Heart left ventricle (tissue), 13 donors: ENCODE measurements around the gene LRMDA.

Experiments used
- CTCF ChIP-seq, 12 donors: fragments of 200-600 bp; sonication (generic) in 4 of 12; IDR thresholded peaks; one replicate each; pipeline versions ENCODE4 v1.5.0 to v1.8.0; 2018 to 2022; ENCODE audit warnings: antibody characterized with exemption in 12 of 12, mild to moderate bottlenecking in 5 of 12
- POLR2A ChIP-seq, 2 donors: fragments of 450-650 bp; IDR thresholded peaks; one replicate each; pipeline ENCODE4 v1.6.1; 2017; ENCODE audit warnings: antibody characterized with exemption in 2 of 2, mild to moderate bottlenecking in 2 of 2, moderate library complexity in 2 of 2
- donor health status: ischemic (EF 13 %, LVEDD 7.1; RV severe dilation, severe dysfunction).
- donor health status: DM: no; HTN: yes; CAD: no.
- donor health status: DM: no; HTN: no; CAD: no.
- donor health status: ischemic (EF 25% LVEDD 6.9; RV normal size, moderate dysfunction).
- donor health status: ischemic (EF 25% LVEDD 5.7; RV mildly dilated, moderate dysfunction).
- donor health status: ischemic (EF 35%, LVEDD 5.7; RV mildly dilated, moderate dysfunction).
- donor health status: nonischemic (EF 11% LVEDD 7.7; RV severe dilation, severe dysfunction).
- donor health status: DM: yes; HTN: yes; CAD: no.
- donor health status: PGD.
- donor health status: ischemic (EF 29% LVEDD 5.4; RV normal size, mild dysfunction).
- donor health status: nonischemic (EF 23%, LVEDD 6.1; RV moderate dilation, normal function).

DNA sequence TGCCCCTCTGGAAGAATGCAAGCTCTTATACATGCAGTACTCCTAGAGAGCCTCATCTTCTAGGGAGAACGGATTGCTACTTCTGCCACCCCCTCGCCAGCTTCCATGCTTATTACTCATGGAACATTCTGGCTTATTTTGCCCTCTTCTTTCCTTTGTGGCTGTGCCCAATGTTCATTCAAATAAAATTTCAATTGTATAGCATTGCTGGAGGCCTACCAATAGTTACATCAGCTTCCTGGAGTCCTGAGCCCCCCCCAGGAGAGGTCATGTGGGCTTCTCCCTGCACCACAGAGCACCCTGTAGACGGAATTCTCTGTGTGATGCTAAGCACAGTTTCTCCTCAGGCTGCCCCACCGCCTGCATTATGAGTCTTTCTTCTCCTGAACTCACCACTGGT is 1112.2 kb downstream of the LRMDA start:
- TF ChIP-seq CTCF (IDR thresholded peaks at IDR 0.05) (no peak), POLR2A (IDR thresholded peaks at IDR 0.05) (no peak)
